ENCODE results near the gene SLC39A11. TPM values are rescaled to one million over a fixed set of nuclear protein-coding genes. Genes with fewer than 3 reads are reported as not detected.

SLC39A11 gene
- total RNA-seq, 1 experiment from 2014 or later, result 18.6 TPM

DNA sequence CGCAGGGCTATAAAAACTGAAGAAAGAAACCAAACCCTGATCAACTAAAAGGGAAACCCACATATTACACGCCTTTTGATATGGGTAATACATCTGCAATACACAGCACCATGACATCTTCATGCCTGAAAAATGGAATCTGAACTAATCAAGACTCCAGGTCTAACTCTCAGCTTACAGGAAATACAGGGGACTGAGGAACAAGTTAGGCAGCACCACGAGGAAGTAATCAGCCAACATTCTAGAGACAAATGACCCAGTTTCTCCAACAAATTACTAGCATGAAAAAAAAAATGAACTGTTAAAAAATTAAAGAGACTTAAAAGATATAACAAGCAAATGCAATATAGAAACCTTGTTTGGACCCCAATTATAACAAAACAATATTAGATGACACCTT lies 9.1 kb downstream of the SLC39A11 start:
- no TSS peak for BruUV-seq (replicated peaks)
- DNase-seq (ENCODE audit: low spot score), result no peak
- Histone ChIP-seq H3K4me1 (ENCODE audit: insufficient read depth, low read length, poor library complexity, severe bottlenecking) (no peaks in the 10 kb centered on the region), H3K4me3 (ENCODE audit: low read depth, low read length, poor library complexity, severe bottlenecking) (no peak overlapping the region), H3K27me3 (replicated peaks; ENCODE audit: insufficient read depth, low read depth, low read length, poor library complexity) (no peaks in the 10 kb centered on the region), H3K36me3 (ENCODE audit: insufficient read depth, low read length, poor library complexity, severe bottlenecking) (peaks cover 9% of the 10 kb centered on the region), H3K9me3 (ENCODE audit: low read depth, low read length, poor library complexity, severe bottlenecking) (no peaks in the 10 kb centered on the region), H3K27ac (ENCODE audit: low read depth, low read length, poor library complexity, severe bottlenecking) (no peak overlapping the region)
- POLR2A ChIA-PET (ENCODE audit: low non-redundant PET), result no interaction called here
- CTCF ChIA-PET, result interaction anchor here (0.7 kb wide), 1 partner anchor 356 kb away, joined by 5 read pairs; no protein-coding TSS in a partner anchor
- TF ChIP-seq, protein P1, sequence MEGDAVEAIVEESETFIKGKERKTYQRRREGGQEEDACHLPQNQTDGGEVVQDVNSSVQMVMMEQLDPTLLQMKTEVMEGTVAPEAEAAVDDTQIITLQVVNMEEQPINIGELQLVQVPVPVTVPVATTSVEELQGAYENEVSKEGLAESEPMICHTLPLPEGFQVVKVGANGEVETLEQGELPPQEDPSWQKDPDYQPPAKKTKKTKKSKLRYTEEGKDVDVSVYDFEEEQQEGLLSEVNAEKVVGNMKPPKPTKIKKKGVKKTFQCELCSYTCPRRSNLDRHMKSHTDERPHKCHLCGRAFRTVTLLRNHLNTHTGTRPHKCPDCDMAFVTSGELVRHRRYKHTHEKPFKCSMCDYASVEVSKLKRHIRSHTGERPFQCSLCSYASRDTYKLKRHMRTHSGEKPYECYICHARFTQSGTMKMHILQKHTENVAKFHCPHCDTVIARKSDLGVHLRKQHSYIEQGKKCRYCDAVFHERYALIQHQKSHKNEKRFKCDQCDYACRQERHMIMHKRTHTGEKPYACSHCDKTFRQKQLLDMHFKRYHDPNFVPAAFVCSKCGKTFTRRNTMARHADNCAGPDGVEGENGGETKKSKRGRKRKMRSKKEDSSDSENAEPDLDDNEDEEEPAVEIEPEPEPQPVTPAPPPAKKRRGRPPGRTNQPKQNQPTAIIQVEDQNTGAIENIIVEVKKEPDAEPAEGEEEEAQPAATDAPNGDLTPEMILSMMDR (conservative IDR thresholded peaks at IDR 0.05; ENCODE audit: low read depth, low read length), result no peak
- TF ChIP-seq EZH2 (IDR thresholded peaks at IDR 0.05; ENCODE audit: borderline replicate concordance, low read depth, low read length, poor library complexity, severe bottlenecking), result no peak
- intact Hi-C loops (cut with micrococcal nuclease; ENCODE audit: unreplicated experiment), result no loop called here

DNA sequence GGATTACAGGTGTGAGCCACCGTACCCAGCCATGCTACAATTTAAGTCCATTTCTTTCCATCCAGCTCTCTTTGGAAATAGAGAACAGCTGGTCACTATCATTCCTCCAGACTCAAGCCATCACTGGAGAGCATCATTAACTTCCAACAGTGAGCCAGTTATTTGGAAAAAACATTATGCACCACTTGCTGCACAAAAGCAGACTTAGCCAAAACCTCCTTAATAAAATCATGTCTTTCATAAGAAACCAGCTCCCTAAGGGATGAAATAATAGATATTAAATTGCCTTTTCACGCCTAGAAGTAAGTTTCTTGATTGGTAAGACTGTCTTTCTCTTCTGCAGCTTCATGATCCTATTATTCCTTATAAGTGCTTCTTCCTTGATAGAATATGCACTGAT lies 17.9 kb downstream of the SLC39A11 start:
- Histone ChIP-seq H3K27me3 (replicated peaks; ENCODE audit: insufficient read depth, low read depth, low read length, poor library complexity) (no peaks in the 10 kb centered on the region), H3K9me3 (ENCODE audit: low read depth, low read length, poor library complexity, severe bottlenecking) (no peaks in the 10 kb centered on the region), H3K27ac (ENCODE audit: low read depth, low read length, poor library complexity, severe bottlenecking) (no peak overlapping the region), H3K4me3 (ENCODE audit: low read depth, low read length, poor library complexity, severe bottlenecking) (no peak overlapping the region), H3K36me3 (ENCODE audit: insufficient read depth, low read length, poor library complexity, severe bottlenecking) (no peaks in the 10 kb centered on the region), H3K4me1 (ENCODE audit: insufficient read depth, low read length, poor library complexity, severe bottlenecking) (no peaks in the 10 kb centered on the region)
- no peak for TF ChIP-seq EZH2 (IDR thresholded peaks at IDR 0.05; ENCODE audit: borderline replicate concordance, low read depth, low read length, poor library complexity, severe bottlenecking)
- TF ChIP-seq, protein P1 (conservative IDR thresholded peaks at IDR 0.05; ENCODE audit: low read depth, low read length), result no peak
- BruUV-seq (replicated peaks), result no TSS peak
- CTCF ChIA-PET, result interaction anchor here (0.6 kb wide), 1 partner anchor 347 kb away, joined by 5 read pairs; no protein-coding TSS in a partner anchor
- POLR2A ChIA-PET (ENCODE audit: low non-redundant PET), result no interaction called here
- peak; percentile 24 for DNase-seq (ENCODE audit: low spot score)
- intact Hi-C loops (cut with micrococcal nuclease; ENCODE audit: unreplicated experiment), result no loop called here

DNA sequence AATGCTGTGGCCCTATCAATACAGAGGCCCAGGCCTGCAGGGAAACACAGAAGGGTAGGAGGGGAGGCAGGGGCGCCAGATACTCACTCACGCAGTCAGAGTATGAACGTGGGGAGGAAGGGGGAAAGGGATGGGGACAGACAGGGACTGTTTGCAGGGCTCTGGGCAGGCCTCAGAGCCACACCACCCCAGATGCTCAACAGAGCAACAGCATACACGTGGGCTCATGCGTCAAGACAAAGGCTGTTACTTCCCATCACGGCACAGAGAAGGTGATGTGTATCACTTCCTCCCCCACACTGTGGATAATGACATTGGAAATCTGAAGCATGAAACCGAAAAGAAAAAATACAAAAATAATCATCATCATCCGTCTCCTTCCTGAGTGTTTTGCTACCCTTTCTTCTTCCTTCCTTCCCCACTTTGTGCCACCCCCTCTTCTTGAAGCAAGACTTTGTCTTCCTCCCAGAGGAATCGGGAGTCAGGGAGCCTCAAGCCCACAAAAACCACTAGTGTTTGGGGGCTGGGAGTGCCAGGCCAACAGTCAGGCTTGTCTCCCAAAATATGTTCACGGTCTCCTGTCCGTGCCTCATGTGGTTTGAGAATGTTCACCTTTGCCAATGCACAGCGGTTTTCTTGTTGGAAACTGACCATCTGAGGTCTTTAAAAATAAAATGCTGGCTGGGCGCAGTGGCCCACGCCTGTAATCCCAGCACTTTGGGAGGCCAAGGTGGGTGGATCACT lies 20.1 kb downstream of the SLC39A11 start:
- no peak for DNase-seq (ENCODE audit: low spot score)
- POLR2A ChIA-PET (ENCODE audit: low non-redundant PET), result no interaction called here
- CTCF ChIA-PET, result no interaction called here
- Histone ChIP-seq H3K36me3 (ENCODE audit: insufficient read depth, low read length, poor library complexity, severe bottlenecking) (no peaks in the 10 kb centered on the region), H3K9me3 (ENCODE audit: low read depth, low read length, poor library complexity, severe bottlenecking) (no peaks in the 10 kb centered on the region), H3K27me3 (replicated peaks; ENCODE audit: insufficient read depth, low read depth, low read length, poor library complexity) (no peaks in the 10 kb centered on the region), H3K4me3 (ENCODE audit: low read depth, low read length, poor library complexity, severe bottlenecking) (no peak overlapping the region), H3K4me1 (ENCODE audit: insufficient read depth, low read length, poor library complexity, severe bottlenecking) (no peaks in the 10 kb centered on the region), H3K27ac (ENCODE audit: low read depth, low read length, poor library complexity, severe bottlenecking) (no peak overlapping the region)
- TF ChIP-seq, protein P1 (conservative IDR thresholded peaks at IDR 0.05; ENCODE audit: low read depth, low read length), result no peak
- no peak for TF ChIP-seq EZH2 (IDR thresholded peaks at IDR 0.05; ENCODE audit: borderline replicate concordance, low read depth, low read length, poor library complexity, severe bottlenecking)
- intact Hi-C loops (cut with micrococcal nuclease; ENCODE audit: unreplicated experiment), result no loop called here
- BruUV-seq (replicated peaks), result no TSS peak
